PC-3 (cell line): ENCODE data around the gene SFXN2. TPM values are rescaled to one million over a fixed set of nuclear protein-coding genes. Genes with fewer than 3 reads are reported as not detected.

Source experiments
- ATAC-seq: fragments of 200-7000 bp; cut with Tn5 transposase; 2 replicates; pipeline ENCODE4 v1.9.1; 2020; ENCODE audit warnings: mild to moderate bottlenecking, moderate library complexity
- BruUV-seq: library from RNA; stranded (reverse); fragments of 400-500 nt; replicated peaks from 2 replicates; lab custom pipeline; 2021; lab: Mats Ljungman, UMichigan
- CTCF ChIA-PET: fragments of 300-600 bp; sonication (Branson Sonifier 250); formaldehyde crosslinking; loops from one replicate; lab custom pipeline; 2022; ENCODE audit warnings: antibody characterized with exemption; lab: Charles Lee
- POLR2A ChIA-PET: fragments of 300-600 bp; sonication (Branson Sonifier 250); formaldehyde crosslinking; loops from one replicate; lab custom pipeline; 2022; ENCODE audit warnings: antibody characterized with exemption; ENCODE audit not compliant: unreplicated experiment; lab: Charles Lee
- DNase-seq: peaks from one replicate; pipeline ENCODE4 v3.0.0-alpha.2; 2015
- H2AFZ ChIP-seq: fragments of 300-600 bp; sonication (generic); 2 replicates; pipeline ENCODE4 v1.6.0; 2016; ENCODE audit warnings: antibody characterized with exemption, low read length
- H3F3A ChIP-seq: fragments of 300-600 bp; sonication (generic); one replicate; pipeline ENCODE4 v1.6.0; 2017; ENCODE audit warnings: antibody characterized with exemption, low read length, control low read depth, mild to moderate bottlenecking; ENCODE audit not compliant: unreplicated experiment
- H3K27ac ChIP-seq: fragments of 300-600 bp; sonication (generic); 2 replicates; pipeline ENCODE4 v1.5.1; 2016; ENCODE audit warnings: mild to moderate bottlenecking, low read length
- H3K27me3 ChIP-seq: fragments of 300-600 bp; sonication (generic); 2 replicates; pipeline ENCODE4 v1.6.1; 2016; ENCODE audit warnings: low read length, mixed read lengths
- H3K36me3 ChIP-seq: fragments of 300-600 bp; sonication (generic); 2 replicates; pipeline ENCODE4 v1.6.1; 2016; ENCODE audit warnings: low read depth, mixed run types, low read length, mixed read lengths
- H3K4me1 ChIP-seq: fragments of 300-600 bp; sonication (generic); 2 replicates; pipeline ENCODE4 v1.5.1; 2016; ENCODE audit warnings: low read length; ENCODE audit not compliant: insufficient read depth
- H3K4me2 ChIP-seq: fragments of 300-600 bp; sonication (generic); 2 replicates; pipeline ENCODE4 v1.6.0; 2016; ENCODE audit warnings: low read length
- H3K4me3 ChIP-seq: fragments of 300-600 bp; sonication (generic); 2 replicates; pipeline ENCODE4 v1.5.1; 2016; ENCODE audit warnings: mild to moderate bottlenecking, low read length, mixed read lengths
- H3K79me2 ChIP-seq: fragments of 300-600 bp; sonication (generic); 2 replicates; pipeline ENCODE4 v1.6.1; 2017; ENCODE audit warnings: low read length, mixed read lengths
- H3K9ac ChIP-seq: fragments of 300-600 bp; sonication (generic); 2 replicates; pipeline ENCODE4 v1.6.0; 2016; ENCODE audit warnings: mild to moderate bottlenecking, low read length
- H3K9me2 ChIP-seq: fragments of 300-600 bp; sonication (generic); replicated peaks from 2 replicates; pipeline ENCODE4 v1.6.1; 2016; ENCODE audit warnings: mixed run types, low read length, mixed read lengths
- H3K9me3 ChIP-seq: fragments of 300-600 bp; sonication (generic); 2 replicates; pipeline ENCODE4 v1.6.1; 2016; ENCODE audit warnings: low read length, mixed read lengths
- H4K20me1 ChIP-seq: fragments of 300-600 bp; sonication (generic); 2 replicates; pipeline ENCODE4 v1.6.1; 2016; ENCODE audit warnings: low read length, mixed read lengths
- EZH2 ChIP-seq: fragments of 300-600 bp; sonication (generic); IDR thresholded peaks from one replicate; pipeline ENCODE4 v1.6.1; 2017; ENCODE audit warnings: antibody characterized with exemption, mild to moderate bottlenecking, low read length; ENCODE audit not compliant: unreplicated experiment
- EZH2phosphoT487 ChIP-seq: fragments of 300-600 bp; sonication (generic); IDR thresholded peaks from 2 replicates; pipeline ENCODE4 v1.6.1; 2018; ENCODE audit warnings: mild to moderate bottlenecking, antibody characterized with exemption, low read length, borderline replicate concordance
- intact Hi-C: fragments of 100-400 bp; cut with micrococcal nuclease; formaldehyde crosslinking; loops from 2 replicates; pipeline ENCODE4 v1.9.0; 2023
- total RNA-seq: library from RNA; depleted of rRNA; stranded (reverse); fragments of >200 nt; gene quantifications from 2 replicates; pipeline ENCODE4 v1.2.3, GENCODE V29; 2014
- TF ChIP-seq, protein P1 (sequence below): fragments of 300-600 bp; sonication (generic); conservative IDR thresholded peaks from 2 replicates; pipeline ENCODE4 v1.5.1; 2017; ENCODE audit warnings: antibody characterized with exemption, low read depth, mild to moderate bottlenecking, low read length

Gene SFXN2
- total RNA-seq, 1 experiment from 2014 or later: 10.3 TPM

GRCh38 chr10:102668326-102669107 lies 45.9 kb upstream of the SFXN2 start:
- H3K27me3 ChIP-seq: no peaks in the 10 kb centered on the region
- DNase-seq (no peak), ATAC-seq (no peak)
- H3F3A ChIP-seq: no peaks in the 10 kb centered on the region
- no peak overlapping the region for H3K9ac ChIP-seq
- ChIA-PET CTCF (no interaction called here), POLR2A (no interaction called here)
- H3K36me3 ChIP-seq: no peaks in the 10 kb centered on the region
- H3K79me2 ChIP-seq: no peaks in the 10 kb centered on the region
- no TSS peak for BruUV-seq
- H3K4me3 ChIP-seq: no peak overlapping the region
- H3K9me2 ChIP-seq: no peaks in the 10 kb centered on the region
- intact Hi-C loops: no loop called here
- no peak overlapping the region for H2AFZ ChIP-seq
- H4K20me1 ChIP-seq: no peaks in the 10 kb centered on the region
- no peak overlapping the region for H3K4me2 ChIP-seq
- TF ChIP-seq EZH2phosphoT487: no peak
- no peak for TF ChIP-seq EZH2
- TF ChIP-seq, protein P1, sequence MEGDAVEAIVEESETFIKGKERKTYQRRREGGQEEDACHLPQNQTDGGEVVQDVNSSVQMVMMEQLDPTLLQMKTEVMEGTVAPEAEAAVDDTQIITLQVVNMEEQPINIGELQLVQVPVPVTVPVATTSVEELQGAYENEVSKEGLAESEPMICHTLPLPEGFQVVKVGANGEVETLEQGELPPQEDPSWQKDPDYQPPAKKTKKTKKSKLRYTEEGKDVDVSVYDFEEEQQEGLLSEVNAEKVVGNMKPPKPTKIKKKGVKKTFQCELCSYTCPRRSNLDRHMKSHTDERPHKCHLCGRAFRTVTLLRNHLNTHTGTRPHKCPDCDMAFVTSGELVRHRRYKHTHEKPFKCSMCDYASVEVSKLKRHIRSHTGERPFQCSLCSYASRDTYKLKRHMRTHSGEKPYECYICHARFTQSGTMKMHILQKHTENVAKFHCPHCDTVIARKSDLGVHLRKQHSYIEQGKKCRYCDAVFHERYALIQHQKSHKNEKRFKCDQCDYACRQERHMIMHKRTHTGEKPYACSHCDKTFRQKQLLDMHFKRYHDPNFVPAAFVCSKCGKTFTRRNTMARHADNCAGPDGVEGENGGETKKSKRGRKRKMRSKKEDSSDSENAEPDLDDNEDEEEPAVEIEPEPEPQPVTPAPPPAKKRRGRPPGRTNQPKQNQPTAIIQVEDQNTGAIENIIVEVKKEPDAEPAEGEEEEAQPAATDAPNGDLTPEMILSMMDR: no peak
- no peak overlapping the region for H3K27ac ChIP-seq
- H3K9me3 ChIP-seq: no peaks in the 10 kb centered on the region
- peaks cover 9% of the 10 kb centered on the region; the same call in 1 of the 2 replicates for H3K4me1 ChIP-seq

DNA sequence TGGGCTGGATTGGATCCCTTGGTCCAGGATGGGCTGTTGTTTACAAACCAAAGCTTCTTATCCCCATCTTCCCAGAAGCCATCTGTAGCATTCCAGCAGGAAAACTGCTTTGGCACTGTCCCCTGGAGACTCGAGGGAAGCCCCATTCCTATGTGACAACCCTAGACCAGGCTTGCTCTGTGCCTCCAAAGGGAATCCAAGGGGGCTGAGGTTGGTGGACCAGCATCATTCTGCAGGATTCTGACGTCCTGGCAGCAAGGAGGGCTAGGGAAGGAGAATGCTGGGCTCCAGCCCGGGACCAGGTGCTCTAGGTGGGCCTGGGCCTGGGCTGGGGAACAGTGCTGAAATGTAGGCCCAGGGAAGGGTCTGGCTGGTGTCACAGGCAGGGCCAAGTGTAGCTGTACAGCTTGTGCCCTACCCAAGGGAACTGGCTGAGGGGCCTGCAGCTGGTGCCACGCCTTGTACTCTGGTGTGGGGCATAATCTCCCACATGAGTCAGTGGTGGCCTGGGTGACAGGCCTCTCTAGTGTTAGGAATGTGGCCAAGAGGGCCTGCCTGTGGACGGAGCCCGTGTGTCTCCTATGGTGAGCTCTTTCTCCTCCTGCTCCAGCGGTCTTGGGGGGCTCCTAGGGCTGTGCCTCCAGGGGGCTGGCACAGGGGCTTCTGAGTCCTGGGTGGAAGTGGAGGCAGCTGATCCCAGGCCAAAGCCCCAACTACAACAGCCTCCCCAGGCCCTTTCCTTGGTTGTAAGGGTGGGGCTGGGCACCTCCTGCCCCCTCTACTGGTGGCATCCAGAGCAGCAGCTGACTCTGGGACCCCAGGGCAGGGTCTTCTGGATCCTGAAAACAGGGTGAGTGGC lies 45.0 kb upstream of the SFXN2 start:
- H3K27me3 ChIP-seq: no peaks in the 10 kb centered on the region
- peak overlapping the region; percentile 37; the same call in 1 of the 2 replicates for H3K4me2 ChIP-seq
- BruUV-seq: no TSS peak
- no peaks in the 10 kb centered on the region for H4K20me1 ChIP-seq
- intact Hi-C loops: no loop called here
- H3K9me3 ChIP-seq: no peaks in the 10 kb centered on the region
- no peaks in the 10 kb centered on the region for H3K9me2 ChIP-seq
- CTCF ChIA-PET: interaction anchor here (0.7 to 1.0 kb wide), 2 partner anchors 23 to 45 kb away, joined by 4 to 6 read pairs; partner anchors contain the start of genes ARL3 and SFXN2
- H3K4me1 ChIP-seq: peaks cover 9% of the 10 kb centered on the region; the same call in 1 of the 2 replicates
- POLR2A ChIA-PET: no interaction called here
- no peaks in the 10 kb centered on the region for H3K79me2 ChIP-seq
- DNase-seq (peak; percentile 65), ATAC-seq (peak; percentile 95)
- H3K27ac ChIP-seq: peak overlapping the region; percentile 29; the same call in 1 of the 2 replicates
- H2AFZ ChIP-seq: peak overlapping the region; percentile 76; the same call in 1 of the 2 replicates
- H3F3A ChIP-seq: no peaks in the 10 kb centered on the region
- no peaks in the 10 kb centered on the region for H3K36me3 ChIP-seq
- TF ChIP-seq, protein P1: peak; percentile 67
- no peak for TF ChIP-seq EZH2
- peak overlapping the region; percentile 17; the same call in 1 of the 2 replicates for H3K9ac ChIP-seq
- H3K4me3 ChIP-seq: no peak overlapping the region
